ENCODE results near the gene UBE2V1. TPM values are rescaled to one million over a fixed set of nuclear protein-coding genes. Genes with fewer than 3 reads are reported as not detected.

UBE2V1 gene
- total RNA-seq, 2 experiments from 2014 or later, result 167 to 174 TPM

DNA sequence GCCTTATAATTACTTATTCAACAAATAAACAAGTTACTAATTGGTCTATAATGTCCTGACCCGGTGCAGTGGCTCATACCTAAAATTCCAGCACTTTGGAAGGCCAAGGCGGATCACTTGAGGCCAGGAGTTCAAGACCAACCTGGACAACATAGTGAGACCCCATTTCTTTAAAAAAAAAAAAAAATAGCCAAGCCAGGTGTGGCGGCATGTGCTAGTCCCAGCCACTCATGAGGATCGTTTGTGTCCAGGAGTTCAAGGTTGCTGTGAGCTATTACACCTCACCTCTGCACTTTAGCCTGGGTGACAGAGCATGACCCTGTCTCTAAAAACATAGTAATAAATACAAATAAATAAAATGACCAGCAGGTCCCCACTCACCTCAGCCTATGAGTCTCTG is 9.8 kb upstream of the UBE2V1 start:
- ChIA-PET CTCF (interaction anchor here (6.4 kb wide), 1 partner anchor 55 kb away, joined by 32 read pairs; no protein-coding TSS in a partner anchor), POLR2A (interaction anchor here (0.5 to 0.6 kb wide), 2 partner anchors 9 to 37 kb away, joined by 3 to 4 read pairs; no protein-coding TSS in a partner anchor)

- POLR2A ChIA-PET, result interaction anchor here (0.6 kb wide), 1 partner anchor 12 kb away, joined by 4 read pairs; no protein-coding TSS in a partner anchor
- CTCF ChIA-PET, result interaction anchor here (0.6 to 6.4 kb wide), 7 partner anchors 11 to 205 kb away, joined by 3 to 34 read pairs (median 7); no protein-coding TSS in a partner anchor
Observed at GRCh38 chr20:50121858-50122271, 8.9 kb upstream of the UBE2V1 start.

DNA sequence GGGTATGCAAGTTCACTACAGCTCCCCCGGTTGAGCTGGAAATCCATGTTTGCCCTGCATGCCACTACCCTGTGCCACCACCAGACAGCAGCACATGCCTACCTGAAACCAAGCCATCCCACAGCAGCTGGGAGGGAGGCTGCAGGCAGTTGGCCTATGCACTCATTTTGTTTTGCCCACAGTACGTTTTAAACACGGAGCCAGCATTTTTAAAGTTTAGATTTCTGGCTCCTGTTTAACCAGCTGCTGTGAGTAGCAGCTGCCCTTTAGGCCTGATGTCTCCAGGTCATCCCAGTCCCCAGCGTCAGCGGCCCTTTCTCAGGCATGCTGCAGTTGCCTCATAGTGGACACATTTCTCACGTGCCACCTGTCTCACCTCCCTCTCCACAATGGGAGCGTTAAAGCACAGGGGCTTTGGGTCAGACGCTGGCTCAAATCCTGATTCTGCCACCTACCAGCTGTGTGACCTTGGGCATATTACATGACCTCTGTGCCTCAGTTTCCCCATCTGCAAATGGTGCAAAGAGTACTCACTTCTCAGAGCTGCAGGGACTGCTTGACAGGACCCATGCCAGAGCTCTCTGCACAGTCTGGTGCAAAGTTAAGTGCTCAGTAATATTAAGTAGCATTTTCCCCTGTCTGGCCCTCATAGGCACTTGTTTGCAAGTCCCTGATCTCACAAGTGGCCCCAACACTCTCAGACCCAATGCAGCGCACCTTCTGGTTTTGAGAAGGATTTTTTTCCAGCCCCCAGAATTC is 8.2 kb upstream of the UBE2V1 start:
- CTCF ChIA-PET, result interaction anchor here (0.6 to 6.4 kb wide), 14 partner anchors 12 to 329 kb away, joined by 3 to 34 read pairs (median 5); no protein-coding TSS in a partner anchor
- POLR2A ChIA-PET, result interaction anchor here (1.2 kb wide), 1 partner anchor 32 kb away, joined by 3 read pairs; no protein-coding TSS in a partner anchor

DNA sequence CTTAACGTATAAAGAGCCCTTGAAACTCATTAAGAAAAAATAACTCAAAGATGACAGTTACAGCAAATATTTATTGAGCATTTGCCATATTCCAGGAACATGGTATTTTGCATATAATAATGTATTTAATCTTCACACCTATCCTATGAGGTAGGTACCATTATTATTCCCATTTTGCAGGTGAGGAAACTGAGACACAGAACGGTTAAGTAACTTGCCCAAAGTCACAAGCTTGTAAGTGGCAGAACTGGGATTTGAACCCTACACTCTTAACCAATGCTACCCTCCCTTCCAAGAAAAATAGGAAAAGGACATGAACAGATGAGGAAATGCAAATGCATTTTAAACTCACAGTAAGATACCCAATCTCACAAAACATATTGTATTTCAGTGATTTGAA is 5.3 kb upstream of the UBE2V1 start:
- CTCF ChIA-PET, result interaction anchor here (0.9 to 6.4 kb wide), 3 partner anchors 16 to 60 kb away, joined by 3 to 32 read pairs (median 4); no protein-coding TSS in a partner anchor
- POLR2A ChIA-PET, result no interaction called here

DNA sequence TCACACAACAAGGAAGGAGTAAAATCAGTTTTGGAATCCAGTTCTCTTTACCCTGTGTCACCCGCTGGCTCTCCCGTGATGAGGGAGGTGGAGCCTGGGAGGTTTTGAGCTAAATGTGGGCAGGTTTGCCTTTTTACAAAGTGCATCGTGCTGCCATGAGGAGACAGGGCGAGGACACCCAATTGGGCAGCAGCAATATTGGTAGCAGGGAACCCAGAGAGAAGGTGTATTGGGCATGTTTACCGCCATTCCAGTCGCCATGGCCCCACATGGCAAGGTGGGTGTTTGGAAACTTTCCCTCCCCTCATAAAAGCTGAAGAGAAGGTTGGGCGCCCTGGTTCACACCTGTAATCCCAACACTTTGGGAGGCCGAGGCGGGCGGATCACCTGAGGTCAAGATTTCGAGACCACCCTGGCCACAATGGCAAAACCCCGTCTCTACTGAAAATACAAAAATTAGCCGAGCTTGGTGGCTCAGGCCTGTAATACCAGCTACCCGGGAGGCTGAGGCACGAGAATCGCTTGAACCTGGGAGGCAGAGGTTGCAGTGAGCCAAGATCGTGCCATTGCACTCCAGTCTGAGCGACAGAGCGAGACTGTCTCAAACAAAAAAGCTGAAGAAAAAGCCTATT is 3.5 kb upstream of the UBE2V1 start:
- CTCF ChIA-PET, result interaction anchor here (0.6 to 2.5 kb wide), 10 partner anchors 28 to 200 kb away, joined by 3 to 10 read pairs (median 4); partner anchors contain the start of gene PEDS1
- POLR2A ChIA-PET, result interaction anchor here (0.6 to 1.4 kb wide), 2 partner anchors 50 to 409 kb away, joined by 4 to 7 read pairs; no protein-coding TSS in a partner anchor

DNA sequence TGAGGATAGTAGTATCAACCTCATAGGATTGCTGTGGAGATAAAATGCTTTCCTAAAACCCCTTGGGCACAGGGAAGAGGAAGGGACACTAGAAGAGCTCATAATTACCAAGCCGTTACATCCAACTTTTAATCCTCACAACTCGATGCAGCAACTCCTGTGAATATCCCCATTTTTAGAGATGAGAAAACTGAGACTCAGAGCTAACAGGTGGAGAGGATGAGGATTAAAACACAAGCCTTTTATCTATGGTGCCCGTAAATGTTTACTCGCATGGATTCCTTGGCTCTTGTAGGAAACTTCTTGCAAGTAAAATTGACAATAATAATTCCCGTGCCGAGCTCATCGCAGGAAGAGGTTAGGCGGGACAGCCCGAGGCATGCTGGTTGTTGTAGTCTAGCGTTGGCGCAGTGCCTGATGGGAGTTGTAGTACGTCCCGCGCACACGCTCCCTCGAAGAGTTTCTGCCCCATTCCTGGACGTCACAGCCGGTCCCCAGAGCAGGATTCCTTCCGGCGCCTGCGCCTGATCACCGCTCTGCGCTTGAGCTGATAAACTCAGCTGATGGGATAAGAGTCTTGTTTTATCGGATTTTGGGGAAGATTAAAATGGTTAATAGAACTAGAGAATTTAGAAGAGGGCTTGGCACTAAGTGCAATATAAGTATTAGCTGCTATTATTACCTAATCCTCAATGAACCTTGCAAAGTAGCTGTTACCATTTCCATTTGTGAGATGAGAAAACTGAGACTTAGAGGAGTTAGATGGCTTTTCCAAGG is 2.8 kb upstream of the UBE2V1 start:
- CTCF ChIA-PET, result interaction anchor here (1.0 to 2.5 kb wide), 8 partner anchors 29 to 199 kb away, joined by 3 to 10 read pairs (median 4); partner anchors contain the start of gene PEDS1
- POLR2A ChIA-PET, result interaction anchor here (0.6 to 1.4 kb wide), 3 partner anchors 9 to 50 kb away, joined by 3 to 8 read pairs (median 4); no protein-coding TSS in a partner anchor

- POLR2A ChIA-PET, result interaction anchor here (0.6 to 1.4 kb wide), 3 partner anchors 8 to 51 kb away, joined by 3 to 8 read pairs (median 4); no protein-coding TSS in a partner anchor
Observed at GRCh38 chr20:50115041-50115512, 2.1 kb upstream of the UBE2V1 start.

GRCh38 chr20:50113420-50114224 is 672 bp upstream of the UBE2V1 start:
- ChIA-PET POLR2A (interaction anchor here (0.6 to 0.7 kb wide), 2 partner anchors 18 to 34 kb away, joined by 4 to 7 read pairs; no protein-coding TSS in a partner anchor), CTCF (interaction anchor here (0.7 to 3.7 kb wide), 3 partner anchors 40 to 135 kb away, joined by 3 to 8 read pairs (median 7); partner anchors contain the start of gene PEDS1)

More at GRCh38 chr20:50115041-50115512, 2.1 kb upstream of the UBE2V1 start:
- CTCF ChIA-PET, result interaction anchor here (1.4 to 2.5 kb wide), 5 partner anchors 43 to 199 kb away, joined by 3 to 10 read pairs (median 4); no protein-coding TSS in a partner anchor

- ChIA-PET CTCF (interaction anchor here (0.6 to 3.7 kb wide), 6 partner anchors 26 to 133 kb away, joined by 3 to 10 read pairs (median 6); partner anchors contain the start of gene PEDS1), POLR2A (no interaction called here)
Observed at GRCh38 chr20:50111829-50112495, 988 bp downstream of the UBE2V1 start.

DNA sequence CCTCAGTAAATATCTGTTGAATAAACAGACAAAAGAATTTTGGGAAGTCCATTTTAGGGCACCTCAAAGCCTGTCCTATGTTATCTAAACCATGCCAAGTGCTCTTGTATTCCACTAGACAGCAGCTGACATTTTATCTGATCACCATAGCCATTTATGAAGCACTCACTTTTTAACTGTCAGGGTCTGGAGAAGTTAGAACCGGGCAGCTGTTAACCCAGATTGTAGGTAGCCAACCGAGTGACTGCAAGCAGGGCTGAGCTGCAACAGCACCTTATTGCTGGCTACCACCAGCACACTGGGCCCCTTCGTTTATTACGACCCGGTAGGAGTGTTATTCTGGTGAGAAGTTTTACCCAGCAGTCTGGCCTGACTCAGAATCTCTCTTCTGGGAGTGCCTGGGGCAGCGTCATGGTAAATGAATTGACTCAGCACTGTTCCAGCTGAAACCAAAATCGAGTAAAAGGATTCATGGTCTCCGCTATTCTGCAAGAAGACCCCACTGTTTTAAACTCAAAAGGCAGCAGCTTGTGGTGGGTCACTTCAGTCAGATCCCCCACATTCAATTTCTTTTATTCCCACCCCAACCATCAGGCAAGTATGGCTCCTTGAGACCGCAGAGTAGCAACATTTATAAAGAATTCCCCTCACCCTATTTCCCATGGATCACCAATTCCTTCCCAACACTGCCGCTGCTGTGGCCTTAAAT is 1.7 kb downstream of the UBE2V1 start:
- ChIA-PET CTCF (interaction anchor here (1.0 to 3.7 kb wide), 4 partner anchors 26 to 132 kb away, joined by 3 to 10 read pairs (median 6); no protein-coding TSS in a partner anchor), POLR2A (interaction anchor here (0.6 to 1.9 kb wide), 4 partner anchors 9 to 878 kb away, joined by 3 to 10 read pairs (median 4); partner anchors contain the start of gene PEDS1)

- ChIA-PET CTCF (interaction anchor here (0.6 to 2.4 kb wide), 6 partner anchors 25 to 386 kb away, joined by 3 to 10 read pairs (median 4); no protein-coding TSS in a partner anchor), POLR2A (interaction anchor here (0.6 to 1.9 kb wide), 6 partner anchors 8 to 877 kb away, joined by 3 to 10 read pairs (median 4); partner anchors contain the start of gene PEDS1)
Observed at GRCh38 chr20:50110141-50111047, 2.6 kb downstream of the UBE2V1 start.

DNA sequence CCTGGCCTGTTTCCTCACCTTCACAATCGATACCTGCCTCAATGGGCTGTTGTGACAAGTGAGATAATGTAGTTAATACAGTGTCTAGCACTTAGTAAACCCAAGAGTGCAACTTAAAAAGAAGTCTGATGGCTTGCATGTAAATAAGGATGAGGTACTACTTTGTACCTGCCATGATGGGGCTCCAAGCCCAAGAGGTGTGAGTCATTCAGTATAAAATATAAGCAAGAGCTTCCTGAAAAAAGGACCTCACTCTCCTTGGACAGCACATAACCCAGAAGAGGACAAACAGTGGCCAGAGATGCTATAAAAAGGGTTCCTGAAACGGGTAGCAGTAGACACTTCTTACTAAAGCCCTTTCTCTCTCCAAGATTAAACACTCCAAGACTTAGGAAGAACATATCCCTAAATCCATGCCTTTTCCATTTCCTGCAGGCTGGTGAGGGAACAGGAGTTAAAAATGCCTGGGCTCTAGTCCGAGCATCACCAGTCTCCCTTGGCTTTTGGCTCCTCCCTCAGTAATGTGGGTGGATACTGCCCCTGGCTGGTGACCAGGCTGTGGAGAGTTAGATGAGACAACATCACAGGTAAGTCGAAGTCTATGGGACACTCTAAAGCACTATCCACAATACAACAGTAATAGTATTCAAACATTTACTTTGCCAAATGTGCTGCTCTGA is 4.3 kb downstream of the UBE2V1 start:
- CTCF ChIA-PET, result interaction anchor here (0.7 to 1.4 kb wide), 4 partner anchors 20 to 70 kb away, joined by 3 to 6 read pairs (median 4); no protein-coding TSS in a partner anchor
- POLR2A ChIA-PET, result no interaction called here

DNA sequence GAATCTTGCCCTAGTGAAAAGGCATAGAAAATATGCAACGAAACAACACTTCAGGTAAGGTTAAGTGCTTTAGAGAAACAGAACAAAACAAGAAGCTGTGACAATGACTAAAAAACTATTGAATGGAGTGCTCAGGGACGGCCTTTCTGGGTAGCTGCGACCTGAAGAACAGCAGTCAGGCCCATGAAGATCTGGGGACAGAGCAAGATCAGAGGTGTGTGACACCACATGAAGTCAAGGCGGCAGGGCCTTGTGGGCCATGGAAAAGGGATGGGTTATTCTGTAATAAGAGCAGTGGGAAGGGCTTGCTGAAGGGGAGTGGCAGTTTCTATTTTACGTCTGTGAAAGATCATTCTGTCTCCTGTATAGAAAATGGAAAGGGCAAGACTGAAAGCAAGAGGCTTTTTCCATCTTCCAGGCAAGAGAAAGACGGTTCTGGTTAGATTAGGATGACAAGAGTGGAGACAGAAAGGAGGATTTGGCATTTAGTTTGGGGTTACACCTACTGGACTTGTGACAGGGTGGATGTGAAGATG is 5.1 kb downstream of the UBE2V1 start:
- POLR2A ChIA-PET, result interaction anchor here (1.2 kb wide), 1 partner anchor 15 kb away, joined by 3 read pairs; no protein-coding TSS in a partner anchor
- CTCF ChIA-PET, result interaction anchor here (0.5 to 1.4 kb wide), 3 partner anchors 37 to 127 kb away, joined by 3 to 6 read pairs (median 5); no protein-coding TSS in a partner anchor

GRCh38 chr20:50107086-50107660 is 5.8 kb downstream of the UBE2V1 start:
- CTCF ChIA-PET, result interaction anchor here (0.6 to 1.8 kb wide), 2 partner anchors 36 kb away, joined by 3 to 5 read pairs; no protein-coding TSS in a partner anchor
- POLR2A ChIA-PET, result interaction anchor here (0.5 to 1.2 kb wide), 3 partner anchors 8 to 46 kb away, joined by 3 to 8 read pairs (median 3); no protein-coding TSS in a partner anchor
